ENCODE results near the gene MALT1. TPM values are rescaled to one million over a fixed set of nuclear protein-coding genes. Genes with fewer than 3 reads are reported as not detected.
A peak's percentile ranks its signal among the peaks of the same experiment; 100 is the strongest.

The MALT1 gene
- total and polyA plus RNA-seq, 2 experiments from 2014 or later, result 5.2 to 18.8 TPM

DNA sequence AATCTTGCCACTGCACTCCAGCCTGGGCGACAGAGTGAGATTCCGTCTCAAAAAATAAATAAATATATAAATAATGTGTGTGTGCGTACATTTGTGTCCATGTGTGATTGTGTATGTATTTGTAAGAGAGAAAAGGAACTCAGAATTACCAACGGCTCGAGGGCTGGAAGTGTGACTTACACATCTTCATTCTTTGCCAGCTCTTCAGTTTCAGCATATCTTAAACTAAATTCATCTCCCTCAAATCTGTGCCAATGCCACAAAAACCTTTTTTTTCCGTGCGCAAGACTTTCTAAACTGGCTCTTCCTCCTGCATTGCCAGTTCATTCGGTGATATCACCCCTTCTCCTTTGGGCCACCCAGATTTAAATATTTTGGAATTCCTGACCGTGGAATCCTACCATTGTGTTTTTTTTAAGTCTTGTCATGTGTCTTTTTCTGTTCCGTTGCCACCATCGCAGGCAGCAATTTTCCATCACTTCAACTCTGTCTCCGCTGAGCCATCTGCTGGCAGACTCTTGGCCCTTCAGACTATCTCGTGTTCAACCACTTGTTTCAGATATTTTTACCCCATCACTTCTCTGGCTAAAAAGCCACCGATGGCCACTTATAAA, 116.4 kb downstream of the MALT1 start:
- Histone ChIP-seq H4K20me1 (replicated peaks; ENCODE audit: insufficient read depth) (no peaks in the 10 kb centered on the region), H3K4me3 (no peak overlapping the region), H3K27ac (ENCODE audit: low read depth) (no peak overlapping the region), H3K4me2 (no peak overlapping the region), H3K36me3 (ENCODE audit: insufficient read depth) (no peaks in the 10 kb centered on the region), H3F3A (replicated peaks; ENCODE audit: low read depth) (peaks cover 9% of the 10 kb centered on the region; the same call in 1 of the 2 replicates), H2AFZ (no peak overlapping the region), H3K9me2 (ENCODE audit: insufficient read depth) (no peaks in the 10 kb centered on the region), H3K79me2 (replicated peaks; ENCODE audit: insufficient read depth) (no peaks in the 10 kb centered on the region), H3K27me3 (ENCODE audit: insufficient read depth) (no peaks in the 10 kb centered on the region), H3K4me1 (ENCODE audit: insufficient read depth) (peaks cover 31% of the 10 kb centered on the region)
- Mint-ChIP-seq H3K4me3 (no peak overlapping the region), H3K27ac (peak overlapping the region; percentile 19; the same call in 1 of the 2 replicates), H3K36me3 (ENCODE audit: low read depth) (no peaks in the 10 kb centered on the region), H3K9me3 (no peaks in the 10 kb centered on the region; the same call in 2 of the 3 replicates), H3K4me1 (peaks cover 46% of the 10 kb centered on the region), H3K27me3 (ENCODE audit: insufficient read depth, low read depth, poor library complexity) (peaks cover 2% of the 10 kb centered on the region)
- ATAC-seq (no peak), DNase-seq (ENCODE audit: low spot score) (no peak)
- TF ChIP-seq, protein P1, sequence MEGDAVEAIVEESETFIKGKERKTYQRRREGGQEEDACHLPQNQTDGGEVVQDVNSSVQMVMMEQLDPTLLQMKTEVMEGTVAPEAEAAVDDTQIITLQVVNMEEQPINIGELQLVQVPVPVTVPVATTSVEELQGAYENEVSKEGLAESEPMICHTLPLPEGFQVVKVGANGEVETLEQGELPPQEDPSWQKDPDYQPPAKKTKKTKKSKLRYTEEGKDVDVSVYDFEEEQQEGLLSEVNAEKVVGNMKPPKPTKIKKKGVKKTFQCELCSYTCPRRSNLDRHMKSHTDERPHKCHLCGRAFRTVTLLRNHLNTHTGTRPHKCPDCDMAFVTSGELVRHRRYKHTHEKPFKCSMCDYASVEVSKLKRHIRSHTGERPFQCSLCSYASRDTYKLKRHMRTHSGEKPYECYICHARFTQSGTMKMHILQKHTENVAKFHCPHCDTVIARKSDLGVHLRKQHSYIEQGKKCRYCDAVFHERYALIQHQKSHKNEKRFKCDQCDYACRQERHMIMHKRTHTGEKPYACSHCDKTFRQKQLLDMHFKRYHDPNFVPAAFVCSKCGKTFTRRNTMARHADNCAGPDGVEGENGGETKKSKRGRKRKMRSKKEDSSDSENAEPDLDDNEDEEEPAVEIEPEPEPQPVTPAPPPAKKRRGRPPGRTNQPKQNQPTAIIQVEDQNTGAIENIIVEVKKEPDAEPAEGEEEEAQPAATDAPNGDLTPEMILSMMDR (conservative IDR thresholded peaks at IDR 0.05; ENCODE audit: low read depth in 2 of 2), result peak; percentile 9 to 31; a peak in 2 of 4 replicates
- TF ChIP-seq STAT1 (IDR thresholded peaks at IDR 0.05; ENCODE audit: unreplicated experiment), result no peak

DNA sequence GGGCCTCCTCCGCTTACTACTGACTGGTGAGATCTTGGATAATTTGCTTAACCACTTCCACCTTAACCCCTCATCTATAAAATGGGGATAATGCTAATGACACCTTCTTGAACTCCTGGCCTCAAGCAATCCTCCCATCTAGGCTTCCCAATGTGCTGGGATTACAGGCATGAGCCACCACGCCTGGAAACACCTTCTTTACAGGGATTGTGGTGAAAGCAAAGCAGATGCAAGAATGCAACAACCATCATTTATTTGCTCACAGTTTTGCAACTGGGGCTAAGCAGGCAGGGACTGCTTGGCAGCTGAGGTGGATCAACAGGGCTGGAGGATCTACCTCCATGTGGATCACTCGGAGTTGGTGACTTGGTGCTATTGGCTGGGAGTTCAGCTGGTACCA, 117.2 kb downstream of the MALT1 start:
- no peak overlapping the region for H3K4me3 ChIP-seq
- Mint-ChIP-seq H3K27me3 (ENCODE audit: insufficient read depth, low read depth, poor library complexity) (peaks cover 2% of the 10 kb centered on the region), H3K4me1 (peaks cover 43% of the 10 kb centered on the region), H3K27ac (no peak overlapping the region), H3K9me3 (no peaks in the 10 kb centered on the region; the same call in 2 of the 3 replicates), H3K36me3 (ENCODE audit: low read depth) (no peaks in the 10 kb centered on the region), H3K4me3 (no peak overlapping the region)
- H3K36me3 ChIP-seq (ENCODE audit: insufficient read depth), result no peaks in the 10 kb centered on the region
- H3K79me2 ChIP-seq (replicated peaks; ENCODE audit: insufficient read depth), result no peaks in the 10 kb centered on the region
- H4K20me1 ChIP-seq (replicated peaks; ENCODE audit: insufficient read depth), result no peaks in the 10 kb centered on the region
- no peak for TF ChIP-seq STAT1 (IDR thresholded peaks at IDR 0.05; ENCODE audit: unreplicated experiment)
- no peak for TF ChIP-seq CREB1 (CRISPR knock-in tag; IDR thresholded peaks at IDR 0.05; ENCODE audit: low read depth)
- no peak for TF ChIP-seq ZNF331 (CRISPR knock-in tag; IDR thresholded peaks at IDR 0.05; ENCODE audit: low read depth)
- TF ChIP-seq NANOG (IDR thresholded peaks at IDR 0.05; ENCODE audit: borderline replicate concordance), result no peak
- no peak for TF ChIP-seq ZNF114 (CRISPR knock-in tag; IDR thresholded peaks at IDR 0.05)
- TF ChIP-seq POLR2AphosphoS5 (IDR thresholded peaks at IDR 0.05; ENCODE audit: low read depth), result no peak
- TF ChIP-seq, protein P1 (conservative IDR thresholded peaks at IDR 0.05; ENCODE audit: low read depth in 2 of 2), result no peak
- TF ChIP-seq, protein P2, sequence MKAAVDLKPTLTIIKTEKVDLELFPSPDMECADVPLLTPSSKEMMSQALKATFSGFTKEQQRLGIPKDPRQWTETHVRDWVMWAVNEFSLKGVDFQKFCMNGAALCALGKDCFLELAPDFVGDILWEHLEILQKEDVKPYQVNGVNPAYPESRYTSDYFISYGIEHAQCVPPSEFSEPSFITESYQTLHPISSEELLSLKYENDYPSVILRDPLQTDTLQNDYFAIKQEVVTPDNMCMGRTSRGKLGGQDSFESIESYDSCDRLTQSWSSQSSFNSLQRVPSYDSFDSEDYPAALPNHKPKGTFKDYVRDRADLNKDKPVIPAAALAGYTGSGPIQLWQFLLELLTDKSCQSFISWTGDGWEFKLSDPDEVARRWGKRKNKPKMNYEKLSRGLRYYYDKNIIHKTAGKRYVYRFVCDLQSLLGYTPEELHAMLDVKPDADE (IDR thresholded peaks at IDR 0.05), result no peak
- H3K9me2 ChIP-seq (ENCODE audit: insufficient read depth), result no peaks in the 10 kb centered on the region
- peaks cover 9% of the 10 kb centered on the region; the same call in 1 of the 2 replicates for H3F3A ChIP-seq (replicated peaks; ENCODE audit: low read depth)
- H3K27ac ChIP-seq (ENCODE audit: low read depth), result no peak overlapping the region
- peaks cover 31% of the 10 kb centered on the region for H3K4me1 ChIP-seq (ENCODE audit: insufficient read depth)
- no peaks in the 10 kb centered on the region for H3K27me3 ChIP-seq (ENCODE audit: insufficient read depth)
- no peak for DNase-seq (ENCODE audit: low spot score)
- H3K4me2 ChIP-seq, result no peak overlapping the region
- no peak overlapping the region for H2AFZ ChIP-seq
- no peak for ATAC-seq
